Activated CD4-positive, alpha-beta T cell treated with anti-CD3 and anti-CD28 coated beads for 36 hours (primary cell): ENCODE results near the gene ARHGAP25. TPM values are rescaled to one million over a fixed set of nuclear protein-coding genes. Genes with fewer than 3 reads are reported as not detected.

Experiments
- ATAC-seq: fragments of 200-7000 bp; cut with Tn5 transposase; one replicate; pipeline ENCODE4 v1.10.0; 2021; ENCODE audit warnings: mild to moderate bottlenecking, moderate library complexity
- CTCF ChIA-PET: fragments of 350-600 bp; sonication (Branson Sonifier 250); formaldehyde crosslinking; loops from one replicate; lab custom pipeline; 2021; ENCODE audit warnings: antibody characterized with exemption; lab: Charles Lee
- POLR2A ChIA-PET: fragments of 350-600 bp; sonication (Branson Sonifier 250); formaldehyde crosslinking; loops from one replicate; lab custom pipeline; 2021; ENCODE audit warnings: antibody characterized with exemption, inconsistent platforms; lab: Charles Lee
- DNase-seq: peaks from one replicate; pipeline ENCODE4 v3.0.0-alpha.2; 2020
- H3K27ac Mint-ChIP-seq: one replicate; pipeline ENCODE4 v1.8.0; 2021; ENCODE audit warnings: mixed read lengths
- H3K27me3 Mint-ChIP-seq: one replicate; pipeline ENCODE4 v1.8.0; 2021; ENCODE audit warnings: mixed read lengths
- H3K36me3 Mint-ChIP-seq: one replicate; pipeline ENCODE4 v1.8.0; 2021; ENCODE audit warnings: low read depth, mixed read lengths
- H3K4me1 Mint-ChIP-seq: one replicate; pipeline ENCODE4 v1.8.0; 2021; ENCODE audit warnings: mixed read lengths
- H3K4me3 Mint-ChIP-seq: one replicate; pipeline ENCODE4 v1.8.0; 2021; ENCODE audit warnings: mild to moderate bottlenecking, moderate library complexity, mixed read lengths
- H3K9me3 Mint-ChIP-seq: one replicate; pipeline ENCODE4 v1.8.0; 2021; ENCODE audit warnings: low read depth, mixed read lengths
- intact Hi-C, 2 experiments: fragments of 100-400 bp; cut with DNase I in 1 of 2; cut with micrococcal nuclease in 1 of 2; formaldehyde crosslinking; loops; one replicate each; pipeline versions ENCODE4 v1.14.2 to v1.15.1; 2022 to 2024; cut with DNase I, micrococcal nuclease
- total RNA-seq, 2 experiments: library from RNA; stranded (reverse); gene quantifications; one replicate each; pipeline ENCODE4 v1.2.3, GENCODE V29; 2021

ARHGAP25 gene
- total RNA-seq, 2 experiments from 2014 or later = 57.9 to 73.2 TPM

DNA sequence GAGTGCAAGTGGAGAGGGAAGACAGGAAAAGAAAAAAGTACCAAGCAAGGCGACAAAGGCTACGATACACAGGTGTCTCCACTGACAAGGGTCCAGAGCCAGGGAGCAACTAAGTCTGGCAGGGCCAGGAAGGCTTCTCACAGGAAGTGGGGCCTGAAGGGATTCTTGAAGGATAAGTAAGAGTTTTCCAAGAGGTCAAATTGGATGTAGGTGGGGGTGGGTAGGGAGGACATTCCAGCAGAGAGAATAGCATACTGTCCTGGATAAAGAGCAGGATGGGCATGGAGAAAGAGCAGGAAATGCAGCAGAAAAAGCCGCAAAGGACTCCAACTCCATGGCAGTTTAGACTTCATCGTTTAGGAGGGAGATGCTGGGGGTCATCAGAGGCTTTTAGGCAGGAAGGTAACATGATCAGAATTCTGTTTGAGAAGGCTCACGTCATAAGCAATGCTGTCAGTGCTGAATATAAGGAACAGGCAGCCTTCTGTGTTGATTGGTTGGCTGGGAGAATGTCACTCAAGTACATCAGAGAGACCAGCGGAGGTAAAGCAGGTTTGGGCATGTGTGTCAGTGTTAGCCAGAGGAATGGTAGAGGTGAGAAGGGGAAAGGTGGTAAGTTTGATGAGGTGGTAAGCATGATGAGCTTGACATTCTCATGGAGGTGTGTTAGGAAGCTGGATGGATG, 35.1 kb downstream of the ARHGAP25 start:
- H3K9me3 Mint-ChIP-seq = no peaks in the 10 kb centered on the region
- DNase-seq (peak; percentile 35), ATAC-seq (peak; percentile 10)
- H3K4me1 Mint-ChIP-seq = peaks cover 99% of the 10 kb centered on the region
- ChIA-PET CTCF (interaction anchor here (0.7 to 2.7 kb wide), 14 partner anchors 10 to 306 kb away, joined by 3 to 23 read pairs (median 4); partner anchors contain the start of gene ARHGAP25), POLR2A (interaction anchor here (0.8 to 1.6 kb wide), 2 partner anchors 31 to 35 kb away, joined by 3 to 7 read pairs; partner anchors contain the start of gene ARHGAP25)
- H3K36me3 Mint-ChIP-seq = peaks cover 24% of the 10 kb centered on the region
- intact Hi-C loops = loop anchor here (1.0 to 10.0 kb wide), 4 partner anchors 28 to 1365 kb away; partner anchors contain the start of gene GFPT1 (in 1 of the 2)
- peak overlapping the region; percentile 35 for H3K4me3 Mint-ChIP-seq
- no peaks in the 10 kb centered on the region for H3K27me3 Mint-ChIP-seq
- H3K27ac Mint-ChIP-seq = peak overlapping the region; percentile 99

DNA sequence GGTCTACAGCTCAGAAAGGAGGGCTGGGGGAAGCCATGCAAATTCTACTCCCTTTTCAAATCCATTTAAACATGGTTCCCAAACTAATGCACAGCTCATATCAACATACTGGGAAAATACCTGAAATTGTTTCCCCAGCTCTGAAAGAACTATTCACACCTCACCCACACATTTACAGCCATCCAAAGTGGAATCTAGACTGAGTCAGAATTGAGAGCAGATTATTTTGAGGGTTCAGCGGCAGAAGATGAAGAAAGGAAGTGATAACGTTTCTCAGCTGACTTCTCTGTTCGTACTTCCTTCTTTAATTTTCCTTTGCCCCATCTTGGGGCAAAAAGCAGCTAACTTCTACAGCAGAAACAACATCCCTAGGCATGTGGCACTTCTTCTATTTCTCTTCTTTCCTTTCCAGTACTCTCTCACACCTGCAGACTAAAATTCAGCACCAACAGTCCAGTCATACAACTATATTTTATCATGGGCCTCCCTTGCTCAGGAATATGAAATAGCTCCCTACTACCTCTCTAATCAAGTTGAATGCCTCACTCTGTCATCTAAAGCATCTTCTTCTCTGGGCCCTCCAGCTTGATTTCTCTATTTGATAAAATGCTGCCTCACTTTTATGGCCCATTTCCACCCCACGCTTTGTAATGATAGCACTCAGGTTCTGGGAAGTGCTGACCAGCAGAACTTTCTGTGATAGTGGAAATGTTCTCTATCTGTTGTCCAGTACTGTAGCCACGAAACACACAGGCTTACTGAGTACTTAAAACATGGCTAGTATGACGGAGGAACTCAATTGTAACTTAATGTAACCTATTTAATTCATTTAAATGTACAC, 35.9 kb downstream of the ARHGAP25 start:
- Mint-ChIP-seq H3K27ac (peak overlapping the region; percentile 99), H3K27me3 (no peaks in the 10 kb centered on the region), H3K36me3 (peaks cover 28% of the 10 kb centered on the region), H3K4me1 (peaks cover 99% of the 10 kb centered on the region), H3K9me3 (no peaks in the 10 kb centered on the region), H3K4me3 (peak overlapping the region; percentile 35)
- ChIA-PET CTCF (interaction anchor here (0.8 to 2.7 kb wide), 15 partner anchors 9 to 307 kb away, joined by 3 to 23 read pairs (median 4); partner anchors contain the start of gene ARHGAP25), POLR2A (interaction anchor here (0.8 to 1.6 kb wide), 4 partner anchors 15 to 314 kb away, joined by 3 to 7 read pairs (median 3); partner anchors contain the start of gene ARHGAP25)
- ATAC-seq = peak; percentile 6
- intact Hi-C loops = loop anchor here in 1 of 2 experiments (1.0 kb wide), 1 partner anchor 29 kb away; no protein-coding TSS in a partner anchor
- no peak for DNase-seq

DNA sequence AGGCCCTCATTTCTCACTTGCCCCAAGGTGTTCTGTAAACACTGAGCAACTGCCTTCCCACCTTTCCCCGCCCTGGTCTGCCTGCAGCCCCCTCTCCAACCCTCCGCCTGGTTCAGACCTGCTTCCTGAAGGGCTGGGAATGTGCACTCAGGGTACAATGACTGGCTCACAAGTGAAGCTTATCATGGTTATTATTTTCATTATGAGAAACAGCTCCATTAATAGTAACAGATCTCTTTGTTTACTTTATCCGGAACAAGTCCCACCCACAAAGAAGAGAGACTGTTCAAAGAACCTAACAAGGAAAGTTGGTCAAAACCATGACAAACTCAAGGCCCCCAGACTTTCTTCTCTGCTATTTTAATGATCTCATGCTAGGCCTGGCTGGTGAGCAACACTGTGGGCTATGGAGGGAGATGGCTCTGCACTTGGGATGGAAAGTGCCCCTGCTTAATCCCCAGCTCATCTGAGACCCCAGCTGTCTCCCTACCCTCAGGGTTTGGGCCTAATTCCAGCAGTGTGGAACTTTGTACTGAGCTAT, 36.7 kb downstream of the ARHGAP25 start:
- POLR2A ChIA-PET = interaction anchor here (0.8 to 1.6 kb wide), 3 partner anchors 14 to 315 kb away, joined by 3 to 7 read pairs (median 3); partner anchors contain the start of gene ARHGAP25
- no peak for DNase-seq
- Mint-ChIP-seq H3K36me3 (peaks cover 35% of the 10 kb centered on the region), H3K27ac (peak overlapping the region; percentile 99), H3K9me3 (no peaks in the 10 kb centered on the region), H3K4me3 (peak overlapping the region; percentile 35), H3K4me1 (peaks cover 99% of the 10 kb centered on the region), H3K27me3 (no peaks in the 10 kb centered on the region)
- CTCF ChIA-PET = interaction anchor here (0.7 to 2.7 kb wide), 11 partner anchors 8 to 308 kb away, joined by 3 to 23 read pairs (median 4); partner anchors contain the start of gene ARHGAP25
- ATAC-seq = no peak
- intact Hi-C loops = no loop called here

DNA sequence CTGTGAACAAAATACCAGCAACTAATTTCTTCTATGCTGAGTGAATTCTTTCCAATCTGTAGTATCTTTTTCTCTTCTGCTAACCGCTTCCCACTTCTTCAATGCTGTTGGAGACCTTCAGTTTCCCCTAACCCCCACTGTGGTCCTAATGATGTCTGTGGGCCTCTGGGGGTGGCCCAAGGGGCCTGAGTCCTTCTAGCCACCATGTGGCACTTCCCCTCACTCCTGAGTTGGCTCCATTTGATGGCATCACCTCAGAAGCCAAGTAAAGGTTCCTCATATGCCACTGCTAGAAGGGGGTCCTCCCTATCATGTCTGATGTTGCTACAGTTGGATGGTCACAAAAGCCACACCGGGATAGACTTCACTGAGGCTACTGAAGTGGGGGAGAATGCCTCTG, 37.5 kb downstream of the ARHGAP25 start:
- no peaks in the 10 kb centered on the region for H3K27me3 Mint-ChIP-seq
- ChIA-PET CTCF (interaction anchor here (0.8 to 2.7 kb wide), 10 partner anchors 7 to 136 kb away, joined by 3 to 23 read pairs (median 6); partner anchors contain the start of gene ARHGAP25), POLR2A (no interaction called here)
- intact Hi-C loops = no loop called here
- H3K36me3 Mint-ChIP-seq = peaks cover 39% of the 10 kb centered on the region
- ATAC-seq (no peak), DNase-seq (no peak)
- H3K4me3 Mint-ChIP-seq = no peak overlapping the region
- no peaks in the 10 kb centered on the region for H3K9me3 Mint-ChIP-seq
- H3K27ac Mint-ChIP-seq = peak overlapping the region; percentile 99
- H3K4me1 Mint-ChIP-seq = peaks cover 99% of the 10 kb centered on the region

DNA sequence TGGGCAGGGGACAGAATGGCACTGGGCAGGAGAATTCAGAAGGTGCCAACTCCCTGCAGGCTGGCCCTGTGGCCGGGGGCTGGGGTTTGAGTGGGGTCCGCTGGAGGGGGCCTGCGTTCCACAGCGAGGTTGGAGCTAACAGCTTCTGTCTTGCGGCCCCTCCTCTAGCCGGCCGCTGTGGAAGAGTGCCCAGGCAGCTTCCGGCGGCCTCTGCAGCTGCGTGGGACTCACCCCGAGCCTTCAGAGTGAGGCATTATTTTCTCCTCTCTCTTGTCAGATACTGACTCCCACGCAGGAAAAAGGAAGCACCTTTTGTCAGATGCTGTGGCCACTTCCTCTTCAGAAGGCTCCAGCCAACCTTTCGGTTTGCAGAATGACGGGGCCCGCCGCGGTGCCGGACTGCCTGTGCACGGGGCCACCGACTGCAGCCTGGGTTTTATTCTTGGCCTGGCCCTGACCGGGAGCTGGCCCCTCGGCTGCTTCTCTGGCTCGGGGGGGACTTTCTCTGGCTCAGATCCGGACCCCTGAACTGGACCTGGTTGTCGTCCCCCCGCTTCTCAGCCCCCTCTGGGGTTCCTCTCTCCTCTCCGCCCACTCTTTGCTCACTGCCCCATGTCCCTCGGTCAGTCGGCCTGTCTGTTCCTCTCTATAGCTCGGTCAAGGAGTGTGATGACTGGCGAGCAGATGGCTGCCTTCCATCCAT, 40.1 kb downstream of the ARHGAP25 start:
- ChIA-PET CTCF (interaction anchor here (0.7 to 5.4 kb wide), 13 partner anchors 9 to 311 kb away, joined by 3 to 21 read pairs (median 5); no protein-coding TSS in a partner anchor), POLR2A (interaction anchor here (0.7 kb wide), 1 partner anchor 9 kb away, joined by 4 read pairs; no protein-coding TSS in a partner anchor)
- intact Hi-C loops = loop anchor here (2.0 kb wide), 2 partner anchors 14 to 58 kb away; no protein-coding TSS in a partner anchor
- H3K36me3 Mint-ChIP-seq = peaks cover 44% of the 10 kb centered on the region
- H3K9me3 Mint-ChIP-seq = no peaks in the 10 kb centered on the region
- H3K4me1 Mint-ChIP-seq = peaks cover 84% of the 10 kb centered on the region
- no peaks in the 10 kb centered on the region for H3K27me3 Mint-ChIP-seq
- ATAC-seq (peak; percentile 68), DNase-seq (peak; percentile 79)
- H3K4me3 Mint-ChIP-seq = peak overlapping the region; percentile 71
- peak overlapping the region; percentile 99 for H3K27ac Mint-ChIP-seq

DNA sequence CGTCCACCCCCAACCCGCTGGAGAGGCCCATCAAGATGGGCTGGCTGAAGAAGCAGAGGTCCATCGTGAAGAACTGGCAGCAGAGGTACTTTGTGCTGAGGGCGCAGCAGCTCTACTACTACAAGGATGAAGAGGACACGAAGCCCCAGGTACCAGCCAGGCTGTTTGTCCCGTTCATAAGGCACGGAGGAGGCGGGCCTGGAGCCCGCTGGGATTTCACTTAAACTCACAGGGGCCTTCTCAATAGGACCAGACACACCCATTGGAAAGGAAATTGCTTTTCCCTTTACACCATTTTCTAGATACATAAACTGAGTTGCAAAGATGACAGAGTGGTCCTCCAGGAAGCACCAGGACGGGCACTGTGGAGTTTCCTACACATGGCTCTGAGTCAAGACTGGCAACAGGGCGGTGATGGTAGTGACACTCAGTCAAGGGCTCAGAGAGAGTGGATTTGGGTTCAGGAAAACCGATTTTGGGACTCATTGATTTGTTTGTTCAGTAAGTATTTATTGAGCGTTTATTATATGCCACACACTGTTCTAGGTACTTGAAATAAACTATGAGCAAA, 40.7 kb downstream of the ARHGAP25 start:
- peak overlapping the region; percentile 71 for H3K4me3 Mint-ChIP-seq
- no peaks in the 10 kb centered on the region for H3K27me3 Mint-ChIP-seq
- ATAC-seq (no peak), DNase-seq (no peak)
- peaks cover 46% of the 10 kb centered on the region for H3K36me3 Mint-ChIP-seq
- peak overlapping the region; percentile 99 for H3K27ac Mint-ChIP-seq
- H3K9me3 Mint-ChIP-seq = no peaks in the 10 kb centered on the region
- peaks cover 81% of the 10 kb centered on the region for H3K4me1 Mint-ChIP-seq
- POLR2A ChIA-PET = interaction anchor here (0.7 kb wide), 1 partner anchor 9 kb away, joined by 4 read pairs; no protein-coding TSS in a partner anchor
- intact Hi-C loops = loop anchor here (2.0 kb wide), 2 partner anchors 13 to 57 kb away; no protein-coding TSS in a partner anchor
- CTCF ChIA-PET = interaction anchor here (0.8 to 5.4 kb wide), 13 partner anchors 9 to 150 kb away, joined by 3 to 21 read pairs (median 6); no protein-coding TSS in a partner anchor

DNA sequence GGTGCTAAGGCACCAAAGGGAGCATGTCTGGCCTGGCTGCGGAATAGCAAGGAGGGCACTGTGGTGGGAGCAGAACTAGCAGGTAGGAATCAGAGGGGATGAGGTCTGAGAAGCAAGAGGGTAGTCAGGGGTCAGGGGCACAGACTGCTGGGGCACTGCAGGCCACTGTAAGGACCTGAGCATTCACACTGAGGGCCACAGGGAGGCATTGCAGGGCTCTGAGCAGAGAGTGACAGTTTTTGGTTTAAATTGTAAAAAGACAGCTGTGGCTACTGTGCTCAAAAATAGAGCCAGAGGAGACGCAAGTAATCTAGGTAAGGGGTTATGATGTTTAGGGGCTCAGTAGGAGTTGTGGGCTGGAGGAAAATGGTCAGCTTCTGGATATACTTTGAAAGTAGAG, 41.5 kb downstream of the ARHGAP25 start:
- H3K9me3 Mint-ChIP-seq = no peaks in the 10 kb centered on the region
- intact Hi-C loops = no loop called here
- peaks cover 51% of the 10 kb centered on the region for H3K36me3 Mint-ChIP-seq
- DNase-seq (no peak), ATAC-seq (no peak)
- POLR2A ChIA-PET = interaction anchor here (0.6 kb wide), 1 partner anchor 20 kb away, joined by 3 read pairs; no protein-coding TSS in a partner anchor
- CTCF ChIA-PET = interaction anchor here (0.6 to 5.4 kb wide), 15 partner anchors 10 to 181 kb away, joined by 3 to 21 read pairs (median 3); no protein-coding TSS in a partner anchor
- peaks cover 81% of the 10 kb centered on the region for H3K4me1 Mint-ChIP-seq
- H3K27me3 Mint-ChIP-seq = no peaks in the 10 kb centered on the region
- H3K4me3 Mint-ChIP-seq = peak overlapping the region; percentile 71
- H3K27ac Mint-ChIP-seq = peak overlapping the region; percentile 99

DNA sequence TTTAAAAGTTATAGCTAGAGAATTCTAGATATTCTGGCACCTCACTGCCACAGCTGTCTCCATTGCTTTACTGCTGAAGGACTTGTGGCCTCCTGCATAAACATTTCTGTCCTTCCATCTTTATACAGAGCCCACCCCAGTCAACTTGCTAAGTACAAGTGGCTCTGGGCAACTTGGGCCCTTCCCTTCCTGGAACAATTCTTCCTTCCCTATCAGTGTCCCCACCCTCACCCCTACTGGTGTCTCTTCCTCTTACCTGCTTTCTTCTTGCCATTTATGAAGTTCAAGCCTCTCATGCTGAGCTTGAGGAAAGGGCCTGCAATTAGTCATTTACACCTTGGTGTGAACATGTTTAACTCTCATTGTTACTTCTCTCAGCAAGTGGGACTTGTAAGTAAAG, 45.0 kb downstream of the ARHGAP25 start:
- POLR2A ChIA-PET = interaction anchor here (0.9 kb wide), 1 partner anchor 17 kb away, joined by 3 read pairs; no protein-coding TSS in a partner anchor
- ATAC-seq (peak; percentile 40), DNase-seq (no peak)
- Mint-ChIP-seq H3K27ac (peak overlapping the region; percentile 80), H3K9me3 (no peaks in the 10 kb centered on the region), H3K4me1 (peaks cover 56% of the 10 kb centered on the region), H3K27me3 (no peaks in the 10 kb centered on the region), H3K4me3 (no peak overlapping the region), H3K36me3 (peaks cover 55% of the 10 kb centered on the region)
- intact Hi-C loops = no loop called here
- CTCF ChIA-PET = interaction anchor here (0.6 to 2.3 kb wide), 12 partner anchors 9 to 1879 kb away, joined by 3 to 16 read pairs (median 4); no protein-coding TSS in a partner anchor

DNA sequence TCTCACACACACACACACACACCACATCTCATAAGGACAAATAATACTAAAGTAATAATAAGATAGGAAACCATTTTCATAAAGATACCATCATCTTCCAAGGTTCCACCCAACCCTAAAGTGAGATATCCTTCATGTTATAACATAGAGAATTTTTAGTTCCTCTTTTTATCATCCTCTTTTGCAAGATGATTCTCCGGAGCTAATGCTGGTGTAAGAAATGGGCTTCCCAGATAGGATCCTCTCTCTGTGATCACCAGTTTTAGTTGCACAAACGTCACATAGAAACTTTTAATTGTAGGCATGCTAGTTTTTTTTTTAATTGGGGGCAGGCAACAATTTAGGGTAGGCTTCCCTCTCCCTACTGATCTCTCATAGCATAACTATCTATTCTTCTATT, 49.6 kb downstream of the ARHGAP25 start:
- CTCF ChIA-PET = interaction anchor here (0.6 to 0.7 kb wide), 2 partner anchors 42 to 581 kb away, joined by 3 to 4 read pairs; no protein-coding TSS in a partner anchor
- DNase-seq (no peak), ATAC-seq (no peak)
- Mint-ChIP-seq H3K9me3 (no peaks in the 10 kb centered on the region), H3K4me1 (peaks cover 30% of the 10 kb centered on the region), H3K36me3 (peaks cover 32% of the 10 kb centered on the region), H3K4me3 (no peak overlapping the region), H3K27ac (no peak overlapping the region), H3K27me3 (no peaks in the 10 kb centered on the region)
- POLR2A ChIA-PET = no interaction called here
- intact Hi-C loops = no loop called here
